A549 treated with AZD2906 at 1 μM for 4 hours (cell line): ENCODE measurements around the gene TRABD2B. TPM values are rescaled to one million over a fixed set of nuclear protein-coding genes. Genes with fewer than 3 reads are reported as not detected.

Experiments
- total RNA-seq: library from RNA; stranded (reverse); fragments of 200-300 nt; extraction: Qiagen RNA extraction; gene quantifications from 5 replicates; pipeline ENCODE4 v1.2.3, GENCODE V29; 2022

Gene TRABD2B
- total RNA-seq, result 2.5 to 4.5 TPM (median 4.0 TPM) in 5 replicates

GRCh38 chr1:47997289-47998200 lies at the start of gene TRABD2B:
Gene TRABD2B, minus strand, starts transcription at chr1:47997385.

Other genes with a start within 250 kb of the TRABD2B start
- 0.05 TPM in 1 of 5 replicates, not detected in the others for gene SLC5A9, start 225.3 kb upstream of the TRABD2B start, total RNA-seq